ENCODE data around the gene TOPBP1. TPM values are rescaled to one million over a fixed set of nuclear protein-coding genes. Genes with fewer than 3 reads are reported as not detected.

The TOPBP1 gene
- polyA plus RNA-seq, 1 donor (not counting 4 experiments of a cell fraction or from before 2014, with no cell fraction given): 26.1 TPM

DNA sequence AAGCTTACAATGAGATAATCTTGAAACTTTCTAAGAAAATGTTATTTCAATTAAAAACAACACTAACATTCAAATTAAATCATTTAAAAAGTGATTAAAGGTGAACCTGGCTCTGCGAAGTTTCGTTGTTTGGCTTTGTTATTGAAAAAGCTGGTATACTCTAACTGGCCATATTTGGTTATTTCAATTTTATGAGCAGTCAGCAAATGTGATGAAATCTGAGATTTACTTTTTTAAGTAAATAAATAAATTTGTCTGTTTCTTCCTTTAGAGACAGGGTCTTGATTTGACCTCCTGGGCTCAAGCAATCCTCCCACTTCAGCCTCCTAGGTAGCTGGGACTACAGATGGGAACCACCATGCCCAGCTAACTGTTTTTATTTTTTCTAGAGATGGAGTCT, 50.2 kb downstream of the TOPBP1 start:
- no peak for DNase-seq (ENCODE audit: low read depth, low spot score)
- Histone ChIP-seq H4K20me1 (ENCODE audit: control insufficient read depth, extremely low read depth, insufficient read depth, low read length) (no peaks in the 10 kb centered on the region), H3K9me3 (ENCODE audit: control insufficient read depth, low read depth, low read length) (no peaks in the 10 kb centered on the region), H3K27ac (ENCODE audit: control insufficient read depth, insufficient read depth, low read length) (no peak overlapping the region), H3K27me3 (ENCODE audit: control insufficient read depth, extremely low read depth, insufficient read depth, low read length) (no peaks in the 10 kb centered on the region), H3K79me2 (ENCODE audit: control insufficient read depth, insufficient read depth, low read length) (no peaks in the 10 kb centered on the region), H3K4me2 (ENCODE audit: control insufficient read depth, extremely low read depth, insufficient read depth, low read depth, low read length) (no peak overlapping the region), H3K4me1 (ENCODE audit: control insufficient read depth, extremely low read depth, insufficient read depth, low read length) (no peaks in the 10 kb centered on the region), H3K9ac (ENCODE audit: control insufficient read depth, extremely low read depth, insufficient read depth, low read length) (no peak overlapping the region), H3K4me3 (ENCODE audit: control insufficient read depth in 2 of 3, extremely low read depth in 1 of 3, insufficient read depth in 2 of 3, low read depth in 1 of 3, low read length in 3 of 3) (no peak overlapping the region), H3K9me1 (ENCODE audit: control insufficient read depth, extremely low read depth, insufficient read depth, low read length) (no peaks in the 10 kb centered on the region), H3K36me3 (ENCODE audit: control insufficient read depth in 2 of 2, extremely low read depth in 1 of 2, insufficient read depth in 2 of 2, low read length in 2 of 2) (peaks cover 6 to 7% of the 10 kb centered on the region in 2 experiments), H2AFZ (ENCODE audit: control insufficient read depth, low read length) (no peak overlapping the region)
- no peak for FAIRE-seq
- dilution Hi-C loops (cut with MboI; ENCODE audit: extremely low pct_ligation_motif_present, low sequenced_read_pairs): no loop called here
- TF ChIP-seq, protein P1, sequence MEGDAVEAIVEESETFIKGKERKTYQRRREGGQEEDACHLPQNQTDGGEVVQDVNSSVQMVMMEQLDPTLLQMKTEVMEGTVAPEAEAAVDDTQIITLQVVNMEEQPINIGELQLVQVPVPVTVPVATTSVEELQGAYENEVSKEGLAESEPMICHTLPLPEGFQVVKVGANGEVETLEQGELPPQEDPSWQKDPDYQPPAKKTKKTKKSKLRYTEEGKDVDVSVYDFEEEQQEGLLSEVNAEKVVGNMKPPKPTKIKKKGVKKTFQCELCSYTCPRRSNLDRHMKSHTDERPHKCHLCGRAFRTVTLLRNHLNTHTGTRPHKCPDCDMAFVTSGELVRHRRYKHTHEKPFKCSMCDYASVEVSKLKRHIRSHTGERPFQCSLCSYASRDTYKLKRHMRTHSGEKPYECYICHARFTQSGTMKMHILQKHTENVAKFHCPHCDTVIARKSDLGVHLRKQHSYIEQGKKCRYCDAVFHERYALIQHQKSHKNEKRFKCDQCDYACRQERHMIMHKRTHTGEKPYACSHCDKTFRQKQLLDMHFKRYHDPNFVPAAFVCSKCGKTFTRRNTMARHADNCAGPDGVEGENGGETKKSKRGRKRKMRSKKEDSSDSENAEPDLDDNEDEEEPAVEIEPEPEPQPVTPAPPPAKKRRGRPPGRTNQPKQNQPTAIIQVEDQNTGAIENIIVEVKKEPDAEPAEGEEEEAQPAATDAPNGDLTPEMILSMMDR (optimal IDR thresholded peaks at IDR 0.05 in 1 of 3, IDR thresholded peaks at IDR 0.05 in 1 of 3, conservative IDR thresholded peaks at IDR 0.05 in 1 of 3; ENCODE audit: extremely low read depth in 1 of 3, insufficient read depth in 2 of 3, low read length in 3 of 3): no peak
- no peak for TF ChIP-seq EZH2 (IDR thresholded peaks at IDR 0.05; ENCODE audit: low read length)

DNA sequence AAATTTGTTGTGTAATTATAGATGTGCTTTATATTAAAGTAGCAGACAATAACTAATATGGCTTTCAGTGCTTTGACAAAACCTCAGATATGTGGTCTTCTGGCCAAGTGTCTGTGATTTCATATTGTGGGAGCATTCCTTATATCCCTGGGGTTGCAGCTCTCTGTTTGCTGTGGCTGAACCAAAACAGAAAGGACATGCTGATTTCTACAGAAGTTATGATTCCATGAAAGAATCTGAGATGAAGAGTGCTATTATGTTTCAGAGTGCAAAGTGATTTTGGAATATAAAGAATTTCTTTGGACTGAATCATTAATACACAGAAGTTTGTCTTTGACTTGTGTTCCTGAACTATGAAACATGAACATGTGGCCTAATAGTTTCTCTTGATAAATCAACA, 51.7 kb downstream of the TOPBP1 start:
- TF ChIP-seq EZH2 (IDR thresholded peaks at IDR 0.05; ENCODE audit: low read length): no peak
- TF ChIP-seq, protein P1 (optimal IDR thresholded peaks at IDR 0.05 in 1 of 3, IDR thresholded peaks at IDR 0.05 in 1 of 3, conservative IDR thresholded peaks at IDR 0.05 in 1 of 3; ENCODE audit: extremely low read depth in 1 of 3, insufficient read depth in 2 of 3, low read length in 3 of 3): no peak
- no peak overlapping the region for H3K27ac ChIP-seq (ENCODE audit: control insufficient read depth, insufficient read depth, low read length)
- no peaks in the 10 kb centered on the region for H3K79me2 ChIP-seq (ENCODE audit: control insufficient read depth, insufficient read depth, low read length)
- no peaks in the 10 kb centered on the region for H3K27me3 ChIP-seq (ENCODE audit: control insufficient read depth, extremely low read depth, insufficient read depth, low read length)
- H3K36me3 ChIP-seq (ENCODE audit: control insufficient read depth in 2 of 2, extremely low read depth in 1 of 2, insufficient read depth in 2 of 2, low read length in 2 of 2): peaks cover 1 to 4% of the 10 kb centered on the region in 2 experiments
- no peaks in the 10 kb centered on the region for H4K20me1 ChIP-seq (ENCODE audit: control insufficient read depth, extremely low read depth, insufficient read depth, low read length)
- H3K9me1 ChIP-seq (ENCODE audit: control insufficient read depth, extremely low read depth, insufficient read depth, low read length): no peaks in the 10 kb centered on the region
- DNase-seq (ENCODE audit: low read depth, low spot score) (no peak), FAIRE-seq (no peak)
- no peak overlapping the region for H3K4me3 ChIP-seq (ENCODE audit: control insufficient read depth in 2 of 3, extremely low read depth in 1 of 3, insufficient read depth in 2 of 3, low read depth in 1 of 3, low read length in 3 of 3)
- no peaks in the 10 kb centered on the region for H3K9me3 ChIP-seq (ENCODE audit: control insufficient read depth, low read depth, low read length)
- H2AFZ ChIP-seq (ENCODE audit: control insufficient read depth, low read length): no peak overlapping the region
- no peak overlapping the region for H3K4me2 ChIP-seq (ENCODE audit: control insufficient read depth, extremely low read depth, insufficient read depth, low read depth, low read length)
- no peak overlapping the region for H3K9ac ChIP-seq (ENCODE audit: control insufficient read depth, extremely low read depth, insufficient read depth, low read length)
- no peaks in the 10 kb centered on the region for H3K4me1 ChIP-seq (ENCODE audit: control insufficient read depth, extremely low read depth, insufficient read depth, low read length)
- dilution Hi-C loops (cut with MboI; ENCODE audit: extremely low pct_ligation_motif_present, low sequenced_read_pairs): no loop called here
